ENCODE data around the gene PHLDA3. TPM values are rescaled to one million over a fixed set of nuclear protein-coding genes. Genes with fewer than 3 reads are reported as not detected.
A peak's percentile ranks its signal among the peaks of the same experiment; 100 is the strongest.

PHLDA3 gene
- polyA plus RNA-seq, 1 donor: 21.4 TPM

GRCh38 chr1:201461645-201462441 lies 7.1 kb downstream of the PHLDA3 start:
- DNase-seq (ENCODE audit: low read depth): no peak

DNA sequence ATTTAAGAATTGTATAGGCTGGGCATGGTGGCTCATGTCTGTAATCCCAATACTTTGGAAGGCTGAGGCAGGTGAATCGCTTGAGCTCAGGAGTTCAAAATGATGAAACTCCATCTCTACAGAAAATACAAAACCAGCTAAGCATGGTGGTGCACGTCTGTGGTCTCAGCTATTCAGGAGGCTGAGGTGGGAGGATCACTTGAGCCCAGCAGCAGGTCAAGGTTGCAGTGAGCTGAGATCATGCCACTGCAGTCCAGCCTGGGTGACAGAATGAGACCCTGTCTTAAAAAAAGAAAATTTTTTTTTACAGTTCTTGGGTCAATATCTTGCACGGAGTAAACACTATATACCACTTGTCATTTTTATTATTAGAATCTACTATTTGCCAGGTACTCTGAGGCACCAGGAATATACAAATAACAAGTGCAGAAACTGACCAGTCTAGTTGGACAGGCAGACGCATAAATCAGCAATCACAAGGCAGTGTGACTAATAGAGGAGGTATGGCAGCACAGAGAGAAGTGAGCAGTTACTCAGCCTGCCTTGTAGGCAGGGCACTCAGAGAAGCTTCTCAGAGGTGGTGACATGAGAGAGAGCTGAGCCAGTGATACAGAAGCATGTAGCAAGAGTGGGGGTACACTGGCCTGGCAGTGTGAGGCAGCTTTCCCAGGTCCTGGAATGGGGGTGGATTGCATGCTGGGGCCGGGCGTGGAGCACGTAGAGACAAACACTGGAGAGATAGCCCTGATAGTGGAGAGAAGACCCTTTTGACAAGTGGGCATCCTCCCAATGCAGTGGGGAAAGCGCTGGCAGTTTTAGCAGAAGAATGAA lies 8.0 kb downstream of the PHLDA3 start:
- DNase-seq (ENCODE audit: low read depth): no peak

- no peak for DNase-seq (ENCODE audit: low read depth)
Observed at GRCh38 chr1:201459775-201460174, 9.2 kb downstream of the PHLDA3 start.

- no peak for DNase-seq (ENCODE audit: low read depth)
Observed at GRCh38 chr1:201459052-201459451, 9.9 kb downstream of the PHLDA3 start.

GRCh38 chr1:201457508-201457960 lies 11.5 kb downstream of the PHLDA3 start:
- no peak for DNase-seq (ENCODE audit: low read depth)

GRCh38 chr1:201456499-201457309 lies 12.3 kb downstream of the PHLDA3 start:
- peak; percentile 44 for DNase-seq (ENCODE audit: low read depth)

GRCh38 chr1:201455098-201455497 lies 13.9 kb downstream of the PHLDA3 start:
- DNase-seq (ENCODE audit: low read depth): no peak

DNA sequence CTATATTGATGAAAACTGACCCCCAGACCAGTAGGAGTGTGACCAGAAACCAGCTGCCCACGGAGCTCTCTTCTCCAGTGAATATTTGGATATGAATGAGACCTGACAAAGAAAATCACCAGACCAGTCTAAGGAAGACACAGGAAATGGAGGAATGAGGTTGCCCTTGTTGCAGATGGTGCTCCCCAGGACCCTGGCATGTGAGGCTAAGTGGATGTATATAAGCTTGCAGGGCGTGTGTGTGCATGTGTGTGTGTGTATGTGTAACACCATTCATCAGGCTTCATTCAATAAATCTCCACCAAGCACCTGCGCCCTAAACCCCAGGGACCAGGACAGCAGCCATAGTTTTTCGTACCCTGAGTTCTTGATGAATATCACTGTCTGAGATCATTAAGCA lies 14.4 kb downstream of the PHLDA3 start:
- no peak for DNase-seq (ENCODE audit: low read depth)

DNA sequence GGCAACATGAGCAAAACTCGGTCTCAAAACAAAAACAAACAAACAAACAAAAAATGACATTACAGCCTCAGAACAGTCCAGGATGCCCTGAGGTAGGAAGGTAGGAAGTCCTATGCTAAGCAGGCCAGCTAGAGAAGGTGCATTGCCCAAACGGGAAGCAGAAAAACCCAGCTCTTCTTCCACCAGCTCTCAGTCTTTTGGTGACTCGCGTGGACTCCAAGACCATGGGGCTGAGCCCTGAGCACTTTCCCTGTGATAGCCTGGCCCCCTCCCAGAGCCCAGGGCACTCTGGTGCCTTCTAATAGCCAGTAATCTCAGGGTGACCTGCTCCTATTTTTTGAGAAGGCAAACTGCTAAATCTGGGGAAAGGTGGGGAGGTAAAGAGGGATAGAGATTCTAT lies 16.1 kb downstream of the PHLDA3 start:
- no peak for DNase-seq (ENCODE audit: low read depth)

DNA sequence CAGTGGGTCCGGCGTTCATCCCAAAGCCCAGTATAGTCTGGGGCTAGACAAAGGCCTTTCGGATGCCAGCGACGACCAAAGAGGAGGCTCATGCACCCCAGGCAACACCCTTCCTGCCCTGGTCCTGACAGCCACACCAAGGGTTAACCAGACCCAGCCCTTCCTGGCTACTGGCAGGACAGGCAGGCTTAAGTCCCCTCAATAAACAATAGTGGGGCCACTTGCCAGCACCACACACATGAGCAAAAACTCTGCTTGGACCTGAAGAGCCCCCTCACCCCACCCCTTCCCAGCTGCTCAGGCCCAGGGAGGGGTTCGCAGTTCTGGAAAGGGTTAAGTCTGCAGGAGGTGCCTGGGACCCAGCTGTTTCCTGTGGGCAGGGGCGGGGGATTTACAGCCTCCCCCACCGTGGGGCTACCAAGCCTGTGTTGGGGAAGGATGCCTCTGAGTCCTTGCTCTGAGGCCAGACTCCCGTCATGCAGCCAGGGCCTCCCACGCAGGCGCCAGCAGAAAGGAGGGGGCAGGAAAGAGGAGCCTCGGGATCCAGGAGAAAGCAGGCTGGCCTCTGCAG lies 18.2 kb downstream of the PHLDA3 start:
- no peak for DNase-seq (ENCODE audit: low read depth)

DNA sequence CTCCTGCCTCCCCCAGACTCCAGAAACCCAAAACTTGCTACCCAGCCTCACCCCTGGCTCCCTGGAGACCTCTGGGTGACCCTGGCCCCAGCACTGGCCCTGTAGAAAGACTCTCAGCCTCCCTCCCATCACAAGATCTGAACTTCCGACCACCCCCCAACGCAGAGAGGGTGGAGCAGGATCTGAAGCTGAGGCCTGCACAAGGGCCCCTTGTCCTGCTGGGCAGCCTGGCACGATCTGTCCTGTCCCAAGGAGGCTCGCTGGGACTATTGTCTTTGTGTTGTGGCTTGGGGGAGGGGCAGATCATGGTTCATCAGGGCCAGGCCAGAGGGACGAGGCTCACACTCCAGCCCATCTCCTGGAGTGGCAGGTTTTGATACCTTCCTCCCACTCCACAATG lies 20.0 kb downstream of the PHLDA3 start:
- DNase-seq (ENCODE audit: low read depth): no peak

DNA sequence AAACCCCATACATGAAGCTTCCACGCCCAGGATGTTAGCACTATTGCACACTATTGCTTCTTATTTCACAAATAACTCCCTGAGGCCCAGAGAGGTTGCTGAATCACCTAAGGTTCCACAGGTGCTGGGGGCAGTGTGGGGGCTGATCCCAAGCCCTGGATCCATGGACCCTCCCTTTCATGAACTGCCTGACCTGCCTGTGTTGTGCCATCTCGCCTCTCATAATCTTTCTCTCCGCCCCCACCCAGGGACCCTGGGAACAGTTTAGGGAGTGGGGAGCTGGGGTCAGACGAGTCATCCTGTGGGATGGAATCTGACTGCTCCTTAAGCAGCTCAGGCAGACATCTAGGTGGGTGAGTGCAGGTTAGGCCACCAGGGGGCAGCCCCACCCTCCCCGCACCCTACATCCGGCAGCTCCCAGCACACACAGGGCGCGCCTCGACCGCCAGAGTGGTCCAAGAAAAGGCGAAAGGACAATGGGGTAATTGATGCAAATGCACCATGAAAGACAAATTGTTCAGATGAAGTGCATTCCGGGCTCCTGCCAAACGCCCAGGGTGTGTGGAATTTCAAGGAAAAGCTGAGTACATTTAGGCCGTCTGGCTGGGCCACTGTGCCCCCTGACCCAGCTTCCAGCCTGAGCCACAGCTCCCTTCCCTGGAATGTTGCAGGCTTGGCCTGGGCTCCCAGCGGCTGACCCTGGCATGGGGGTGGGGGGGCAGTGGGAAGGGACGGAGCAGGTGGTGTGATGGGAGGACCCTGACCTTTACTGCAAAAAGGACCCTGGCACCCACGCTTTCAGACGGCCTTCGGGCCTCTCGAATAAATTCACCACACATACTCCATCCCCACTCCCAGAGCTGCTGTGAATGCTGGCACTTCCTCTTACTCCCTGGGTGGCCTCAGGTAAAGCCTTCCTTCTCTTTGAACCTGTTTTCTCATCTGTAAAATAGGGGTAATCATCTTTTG lies 20.8 kb downstream of the PHLDA3 start:
- no peak for DNase-seq (ENCODE audit: low read depth)

GRCh38 chr1:201445310-201445709 lies 23.7 kb downstream of the PHLDA3 start:
- no peak for DNase-seq (ENCODE audit: low read depth)

DNA sequence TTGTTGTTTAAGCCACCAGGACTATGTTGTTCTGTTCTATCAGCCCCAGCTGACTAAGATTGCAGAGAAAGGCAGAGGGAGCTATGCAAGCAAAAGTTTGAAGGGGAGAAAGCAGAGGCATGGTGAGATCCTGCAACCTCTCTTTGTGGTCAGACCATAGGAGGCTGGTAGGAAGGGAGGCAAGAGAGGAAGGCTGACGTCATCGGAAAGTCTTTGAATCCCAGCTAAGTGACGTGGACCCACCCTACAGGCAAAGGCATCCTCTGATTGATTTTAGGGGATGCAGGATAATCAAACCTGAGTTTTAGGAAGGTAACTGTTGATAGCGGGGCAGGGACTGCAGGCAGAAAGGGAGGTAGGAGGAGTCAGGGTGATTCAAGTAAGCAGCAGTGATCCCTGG lies 24.2 kb downstream of the PHLDA3 start:
- DNase-seq (ENCODE audit: low read depth): no peak

GRCh38 chr1:201443747-201444146 lies 25.2 kb downstream of the PHLDA3 start:
- no peak for DNase-seq (ENCODE audit: low read depth)

GRCh38 chr1:201436969-201437368 lies 32.0 kb downstream of the PHLDA3 start:
- no peak for DNase-seq (ENCODE audit: low read depth)

GRCh38 chr1:201436393-201436792 lies 32.6 kb downstream of the PHLDA3 start:
- DNase-seq (ENCODE audit: low read depth): no peak

DNA sequence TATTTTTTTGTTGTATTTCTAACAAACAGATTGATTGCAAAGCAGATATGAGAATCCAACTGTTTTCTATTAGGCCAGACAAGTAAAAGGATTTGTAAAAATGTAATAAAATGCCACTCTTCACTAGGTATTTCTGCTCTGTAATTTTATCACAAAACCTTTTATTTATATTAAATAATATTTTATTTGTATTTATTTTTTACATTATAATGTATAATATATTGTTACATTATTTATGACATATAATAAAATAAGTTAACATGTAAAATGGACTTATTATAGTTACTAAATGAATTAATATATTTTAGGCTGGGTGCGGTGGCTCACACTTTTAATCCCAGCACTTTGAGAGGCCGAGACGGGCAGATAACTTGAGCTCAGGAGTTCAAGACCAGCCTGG lies 34.7 kb downstream of the PHLDA3 start:
- DNase-seq (ENCODE audit: low read depth): no peak

DNA sequence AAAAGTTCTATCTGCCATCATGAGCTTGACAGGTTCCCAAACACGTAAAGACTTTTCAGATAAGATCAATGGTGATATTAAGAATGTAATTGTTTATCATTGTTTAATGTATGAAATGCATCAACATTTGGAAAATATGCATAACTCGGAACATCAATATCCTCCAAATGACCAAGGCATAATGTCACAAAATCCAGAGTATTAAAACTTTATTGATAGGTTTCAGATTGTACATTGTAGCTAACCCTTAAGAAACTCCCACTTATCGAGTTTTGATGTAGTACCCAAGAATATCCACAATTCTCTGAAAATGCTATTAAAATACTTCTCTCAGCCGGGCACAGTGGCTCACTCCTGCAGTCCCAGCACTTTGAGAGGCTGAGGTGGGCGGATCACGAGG lies 35.4 kb downstream of the PHLDA3 start:
- DNase-seq (ENCODE audit: low read depth): no peak

DNA sequence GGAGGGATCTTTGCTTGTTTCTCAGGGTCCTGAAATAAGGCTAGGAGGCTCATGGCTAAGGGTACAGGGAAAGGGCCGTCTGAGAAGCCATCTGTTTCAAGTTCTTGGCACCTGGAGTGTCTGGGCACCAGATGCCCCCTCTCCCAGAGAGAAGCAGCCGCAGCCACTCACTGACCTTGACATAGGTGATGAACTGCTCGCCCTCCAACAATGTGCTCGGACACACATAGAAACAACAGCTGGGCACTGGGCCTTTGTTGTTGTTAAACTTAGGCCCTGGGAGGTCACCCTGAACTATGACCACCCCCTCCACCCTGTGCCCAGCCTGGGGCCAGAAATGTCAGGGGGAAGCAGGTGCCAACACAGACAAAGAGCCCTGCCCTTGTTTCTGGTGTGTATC lies 38.2 kb downstream of the PHLDA3 start:
- DNase-seq (ENCODE audit: low read depth): no peak

All from forelimb muscle (tissue), 1 donor.